BJ (cell line): ENCODE data around the gene NUP62. TPM values are rescaled to one million over a fixed set of nuclear protein-coding genes. Genes with fewer than 3 reads are reported as not detected.

Experiments
- CTCF ChIA-PET: fragments of 350-600 bp; formaldehyde crosslinking; extraction: SDS; loops from one replicate; lab custom pipeline; 2021; ENCODE audit warnings: antibody characterized with exemption, inconsistent platforms; lab: Yijun Ruan, JAX
- POLR2A ChIA-PET: fragments of 300-600 bp; sonication (Branson Sonifier 250); formaldehyde crosslinking; extraction: SDS; loops from one replicate; lab custom pipeline; 2021; ENCODE audit warnings: antibody characterized with exemption; lab: Charles Lee
- DNase-seq: peaks from one replicate; pipeline ENCODE4 v3.0.0-alpha.2; 2011; ENCODE audit warnings: low read depth
- H3K27me3 ChIP-seq: 2 replicates; pipeline ENCODE4 v1.6.0; 2011; ENCODE audit warnings: low read length; ENCODE audit not compliant: control insufficient read depth, insufficient read depth
- H3K36me3 ChIP-seq: 2 replicates; pipeline ENCODE4 v1.5.1; 2011; ENCODE audit warnings: low read length; ENCODE audit not compliant: control insufficient read depth, insufficient read depth
- H3K4me3 ChIP-seq: 2 replicates; pipeline ENCODE4 v1.5.1; 2011; ENCODE audit warnings: low read depth, mild to moderate bottlenecking, control low read depth, low read length
- CTCF ChIP-seq: IDR thresholded peaks from 2 replicates; pipeline ENCODE4 v1.5.1; 2011; ENCODE audit warnings: low read depth, mild to moderate bottlenecking, control low read depth, inconsistent platforms, low read length, moderate library complexity; ENCODE audit not compliant: insufficient read depth
- polyA plus RNA-seq: library from polyadenylated mRNA; depleted of rRNA; stranded (reverse); fragments of >200 nt; gene quantifications from 2 replicates; pipeline ENCODE4 v1.2.3, GENCODE V29; 2011

NUP62 gene
- polyA plus RNA-seq, 1 experiment = 15.1 TPM

- ChIA-PET POLR2A (no interaction called here), CTCF (interaction anchor here (0.6 to 1.1 kb wide), 4 partner anchors 9 to 145 kb away, joined by 3 read pairs; no protein-coding TSS in a partner anchor)
- H3K4me3 ChIP-seq = no peak overlapping the region
- H3K36me3 ChIP-seq = peaks cover 40% of the 10 kb centered on the region
- H3K27me3 ChIP-seq = no peaks in the 10 kb centered on the region
- DNase-seq = no peak
- peak; percentile 39 for TF ChIP-seq CTCF
Observed at GRCh38 chr19:49862391-49863253, 66.7 kb downstream of the NUP62 start.

GRCh38 chr19:49861541-49862378, 67.5 kb downstream of the NUP62 start:
- peaks cover 47% of the 10 kb centered on the region for H3K36me3 ChIP-seq
- no peaks in the 10 kb centered on the region for H3K27me3 ChIP-seq
- ChIA-PET CTCF (interaction anchor here (0.8 to 1.0 kb wide), 2 partner anchors 8 to 28 kb away, joined by 3 read pairs; no protein-coding TSS in a partner anchor), POLR2A (no interaction called here)
- DNase-seq = no peak
- no peak overlapping the region for H3K4me3 ChIP-seq
- no peak for TF ChIP-seq CTCF

- no peaks in the 10 kb centered on the region for H3K27me3 ChIP-seq
- peaks cover 51% of the 10 kb centered on the region for H3K36me3 ChIP-seq
- no peak for TF ChIP-seq CTCF
- H3K4me3 ChIP-seq = no peak overlapping the region
- POLR2A ChIA-PET = no interaction called here
- CTCF ChIA-PET = no interaction called here
- no peak for DNase-seq
Observed at GRCh38 chr19:49861107-49861506, 68.2 kb downstream of the NUP62 start.

- H3K4me3 ChIP-seq = no peak overlapping the region
- CTCF ChIA-PET = no interaction called here
- no peaks in the 10 kb centered on the region for H3K27me3 ChIP-seq
- no peak for DNase-seq
- H3K36me3 ChIP-seq = peaks cover 55% of the 10 kb centered on the region
- no peak for TF ChIP-seq CTCF
- POLR2A ChIA-PET = no interaction called here
Observed at GRCh38 chr19:49860336-49861102, 68.8 kb downstream of the NUP62 start.
